ENCODE results near the gene GRIN3B.
"Not testable (repeated sequence)": the region's sequence is repeated elsewhere in the genome, so short reads cannot be mapped to it uniquely, and the experiment has no call there.

The GRIN3B gene

GRCh38 chr19:1000095-1000494, at the start of gene GRIN3B:
TSS of gene GRIN3B (plus strand) at chr19:1000419. CDS start at chr19:1000438, 19 bp downstream.
- no peak for DNase-seq

GRCh38 chr19:952049-952679, 48.1 kb upstream of the GRIN3B start:
- no peak for DNase-seq

- no peak for DNase-seq
Observed at GRCh38 chr19:952680-953444, 47.4 kb upstream of the GRIN3B start.

GRCh38 chr19:953445-954271, 46.6 kb upstream of the GRIN3B start:
- no peak for DNase-seq

GRCh38 chr19:954272-954671, 45.9 kb upstream of the GRIN3B start:
- DNase-seq, result no peak

GRCh38 chr19:954672-955494, 45.3 kb upstream of the GRIN3B start:
- DNase-seq, result no peak

GRCh38 chr19:955803-956765, 44.1 kb upstream of the GRIN3B start:
- no peak for DNase-seq

GRCh38 chr19:956766-957440, 43.3 kb upstream of the GRIN3B start:
- no peak for DNase-seq

- DNase-seq, result not testable (repeated sequence)
Observed at GRCh38 chr19:957578-957977, 42.6 kb upstream of the GRIN3B start.

GRCh38 chr19:958967-959855, 41.0 kb upstream of the GRIN3B start:
- no peak for DNase-seq

GRCh38 chr19:960020-960419, 40.2 kb upstream of the GRIN3B start:
- DNase-seq, result no peak

GRCh38 chr19:960601-960938, 39.6 kb upstream of the GRIN3B start:
- no peak for DNase-seq

GRCh38 chr19:961866-962620, 38.2 kb upstream of the GRIN3B start:
- no peak for DNase-seq

- DNase-seq, result no peak
Observed at GRCh38 chr19:962683-963400, 37.4 kb upstream of the GRIN3B start.

GRCh38 chr19:963486-963951, 36.7 kb upstream of the GRIN3B start:
- no peak for DNase-seq

GRCh38 chr19:964116-964520, 36.1 kb upstream of the GRIN3B start:
- DNase-seq, result no peak

- no peak for DNase-seq
Observed at GRCh38 chr19:964761-965694, 35.2 kb upstream of the GRIN3B start.
